ENCODE measurements around the gene IFI35.

The IFI35 gene

DNA sequence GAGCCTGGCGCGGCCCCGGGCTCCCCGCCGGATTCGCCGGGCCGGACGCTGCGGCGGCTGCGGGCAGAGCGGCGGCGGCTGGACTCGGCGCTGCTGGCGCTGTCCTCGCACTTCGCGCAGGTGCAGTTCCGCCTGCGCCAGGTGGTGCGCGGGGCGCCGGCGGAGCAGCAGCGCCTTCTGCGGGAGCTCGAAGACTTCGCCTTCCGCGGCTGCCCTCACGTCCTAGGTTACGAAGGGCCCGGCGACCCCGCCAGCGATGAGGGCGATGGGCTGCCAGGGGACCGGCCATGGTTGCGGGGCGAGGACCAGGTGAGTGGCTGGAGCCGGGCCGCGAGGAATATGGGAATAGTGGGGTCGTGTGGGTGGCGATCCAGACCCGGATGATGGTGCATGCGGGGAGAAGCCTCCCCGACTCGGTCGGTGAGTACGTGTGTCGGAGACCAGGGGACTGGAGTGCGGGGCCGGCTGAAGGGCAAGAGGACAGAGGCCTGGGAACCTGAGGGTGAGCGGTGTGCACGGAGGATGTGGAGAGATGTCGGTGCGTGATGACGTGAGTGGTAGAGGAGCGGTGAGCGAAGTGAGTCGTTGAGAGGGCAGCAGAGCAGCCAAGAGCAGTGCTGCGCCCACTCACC is 25.7 kb upstream of the IFI35 start:
- H4K91ac ChIP-seq (ENCODE audit: low read length) = peak overlapping the region; percentile 43
- H3K4ac ChIP-seq (ENCODE audit: low read depth in 1 of 2, low read length in 2 of 2) = peak overlapping the region; percentile 93 to 95
- H2BK120ac ChIP-seq (ENCODE audit: low read depth, low read length) = peak overlapping the region; percentile 78
- H3K27me3 ChIP-seq (ENCODE audit: control insufficient read depth in 1 of 2, insufficient read depth in 1 of 2, low read length in 2 of 2) = no peaks in the 10 kb centered on the region
- H3K4me1 ChIP-seq (ENCODE audit: control insufficient read depth, insufficient read depth, low read depth, low read length) = peaks cover 10% of the 10 kb centered on the region
- peak overlapping the region; percentile 71 for H2BK5ac ChIP-seq (ENCODE audit: low read depth, low read length, poor library complexity, severe bottlenecking)
- H3K27ac ChIP-seq (ENCODE audit: low read length, poor library complexity, severe bottlenecking) = no peak overlapping the region
- peak overlapping the region; percentile 29 to 37 for H3K23ac ChIP-seq (ENCODE audit: low read length in 2 of 2)
- peak overlapping the region; percentile 80 for H3K9ac ChIP-seq (ENCODE audit: low read length)
- peak overlapping the region in 1 of 2 experiments; percentile 49 for H2BK12ac ChIP-seq (ENCODE audit: low read length in 2 of 2)
- peak overlapping the region in 1 of 2 experiments; percentile 92 for H3K14ac ChIP-seq (ENCODE audit: low read length in 2 of 2)
- H2AFZ ChIP-seq (ENCODE audit: low read depth, low read length) = peak overlapping the region; percentile 93
- no peak overlapping the region for H2AK5ac ChIP-seq (ENCODE audit: low read length, severe bottlenecking)
- H2BK15ac ChIP-seq (ENCODE audit: low read depth, poor library complexity, severe bottlenecking) = peak overlapping the region; percentile 91
- H3K4me2 ChIP-seq (ENCODE audit: low read length, poor library complexity, severe bottlenecking) = peak overlapping the region; percentile 81
- peak overlapping the region; percentile 65 to 90 for H3K18ac ChIP-seq (ENCODE audit: low read depth in 1 of 2, low read length in 2 of 2)
- H3K4me3 ChIP-seq (ENCODE audit: insufficient read depth in 1 of 2, low read depth in 1 of 2, low read length in 2 of 2) = peak overlapping the region; percentile 91 to 97
- H3K9me3 ChIP-seq (ENCODE audit: control insufficient read depth, low read length) = no peaks in the 10 kb centered on the region
- peak; percentile 68 for DNase-seq
- WGBS = under 1% methylated on average over 65 of the region's 67 CpGs
- peaks cover 4% of the 10 kb centered on the region for H3K79me1 ChIP-seq (replicated peaks; ENCODE audit: low read length, poor library complexity, severe bottlenecking)
- H3K36me3 ChIP-seq (ENCODE audit: control insufficient read depth in 1 of 2, insufficient read depth in 2 of 2, low read depth in 1 of 2, low read length in 2 of 2) = peaks cover 3% of the 10 kb centered on the region in 2 experiments
- H4K8ac ChIP-seq (ENCODE audit: low read length) = peak overlapping the region; percentile 86

DNA sequence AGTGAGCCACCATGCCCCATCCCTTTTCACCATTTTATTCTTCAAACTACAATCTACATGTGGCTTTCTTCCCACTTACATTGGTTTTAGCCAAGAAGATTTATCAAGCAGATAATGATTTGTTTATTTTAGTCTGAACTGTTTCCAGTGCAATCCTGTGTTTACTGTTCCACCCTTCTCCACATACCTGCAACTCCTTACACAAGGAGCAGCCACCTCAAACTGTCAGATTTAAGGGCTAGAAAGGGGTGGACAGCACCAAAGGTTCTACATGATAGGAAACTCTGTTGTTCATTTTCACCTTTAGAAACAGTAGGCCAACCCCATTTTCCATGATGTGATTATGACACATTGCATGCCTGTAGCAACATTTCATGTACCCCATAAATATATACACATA is 24.3 kb upstream of the IFI35 start:
- no peak for DNase-seq
- H2AFZ ChIP-seq (ENCODE audit: low read depth, low read length) = no peak overlapping the region
- no peak overlapping the region for H3K4me3 ChIP-seq (ENCODE audit: insufficient read depth in 1 of 2, low read depth in 1 of 2, low read length in 2 of 2)
- H3K14ac ChIP-seq (ENCODE audit: low read length in 2 of 2) = no peak overlapping the region
- H3K9ac ChIP-seq (ENCODE audit: low read length) = no peak overlapping the region
- no peak overlapping the region for H2BK15ac ChIP-seq (ENCODE audit: low read depth, poor library complexity, severe bottlenecking)
- H2BK5ac ChIP-seq (ENCODE audit: low read depth, low read length, poor library complexity, severe bottlenecking) = no peak overlapping the region
- no peaks in the 10 kb centered on the region for H3K9me3 ChIP-seq (ENCODE audit: control insufficient read depth, low read length)
- H3K23ac ChIP-seq (ENCODE audit: low read length in 2 of 2) = no peak overlapping the region
- H3K36me3 ChIP-seq (ENCODE audit: control insufficient read depth in 1 of 2, insufficient read depth in 2 of 2, low read depth in 1 of 2, low read length in 2 of 2) = peaks cover 8 to 9% of the 10 kb centered on the region in 2 experiments
- peaks cover 12% of the 10 kb centered on the region for H3K79me1 ChIP-seq (replicated peaks; ENCODE audit: low read length, poor library complexity, severe bottlenecking)
- H2BK120ac ChIP-seq (ENCODE audit: low read depth, low read length) = no peak overlapping the region
- H3K27me3 ChIP-seq (ENCODE audit: control insufficient read depth in 1 of 2, insufficient read depth in 1 of 2, low read length in 2 of 2) = no peaks in the 10 kb centered on the region
- H3K27ac ChIP-seq (ENCODE audit: low read length, poor library complexity, severe bottlenecking) = no peak overlapping the region
- H4K8ac ChIP-seq (ENCODE audit: low read length) = no peak overlapping the region
- no peak overlapping the region for H2AK5ac ChIP-seq (ENCODE audit: low read length, severe bottlenecking)
- H2BK12ac ChIP-seq (ENCODE audit: low read length in 2 of 2) = no peak overlapping the region
- H3K4me2 ChIP-seq (ENCODE audit: low read length, poor library complexity, severe bottlenecking) = no peak overlapping the region
- H4K91ac ChIP-seq (ENCODE audit: low read length) = no peak overlapping the region
- no peak overlapping the region for H3K18ac ChIP-seq (ENCODE audit: low read depth in 1 of 2, low read length in 2 of 2)
- H3K4ac ChIP-seq (ENCODE audit: low read depth in 1 of 2, low read length in 2 of 2) = no peak overlapping the region
- peaks cover 10% of the 10 kb centered on the region for H3K4me1 ChIP-seq (ENCODE audit: control insufficient read depth, insufficient read depth, low read depth, low read length)

DNA sequence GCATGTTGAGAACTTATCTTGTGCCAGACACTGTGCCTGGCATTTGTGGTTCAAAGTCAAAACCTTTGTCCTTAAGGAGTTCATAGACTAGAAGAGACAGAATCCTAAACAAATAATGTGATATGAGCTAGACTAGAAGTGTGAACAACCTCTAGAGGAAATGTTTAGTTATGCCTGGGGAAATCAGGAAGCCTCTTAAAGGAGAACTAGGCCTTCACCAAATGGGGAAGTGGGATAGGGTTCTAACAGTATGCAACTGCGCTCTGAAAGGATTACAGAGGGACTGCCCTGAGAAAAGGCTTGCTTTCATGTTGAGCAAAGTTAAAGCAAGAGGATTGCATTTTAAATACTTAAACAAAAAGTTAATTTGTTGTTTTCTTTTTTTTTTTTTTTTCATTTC is 21.4 kb upstream of the IFI35 start:
- no peak overlapping the region for H3K23ac ChIP-seq (ENCODE audit: low read length in 2 of 2)
- peaks cover 4% of the 10 kb centered on the region for H3K4me1 ChIP-seq (ENCODE audit: control insufficient read depth, insufficient read depth, low read depth, low read length)
- no CpG with 5 or more reads among the region's 1 CpG for WGBS
- no peak overlapping the region for H3K27ac ChIP-seq (ENCODE audit: low read length, poor library complexity, severe bottlenecking)
- no peak overlapping the region for H2AFZ ChIP-seq (ENCODE audit: low read depth, low read length)
- no peak overlapping the region for H4K91ac ChIP-seq (ENCODE audit: low read length)
- no peak overlapping the region for H2BK5ac ChIP-seq (ENCODE audit: low read depth, low read length, poor library complexity, severe bottlenecking)
- H3K9ac ChIP-seq (ENCODE audit: low read length) = no peak overlapping the region
- H3K18ac ChIP-seq (ENCODE audit: low read depth in 1 of 2, low read length in 2 of 2) = no peak overlapping the region
- H3K27me3 ChIP-seq (ENCODE audit: control insufficient read depth in 1 of 2, insufficient read depth in 1 of 2, low read length in 2 of 2) = no peaks in the 10 kb centered on the region
- no peak overlapping the region for H3K14ac ChIP-seq (ENCODE audit: low read length in 2 of 2)
- H2BK12ac ChIP-seq (ENCODE audit: low read length in 2 of 2) = no peak overlapping the region
- peaks cover 26 to 35% of the 10 kb centered on the region in 2 experiments for H3K36me3 ChIP-seq (ENCODE audit: control insufficient read depth in 1 of 2, insufficient read depth in 2 of 2, low read depth in 1 of 2, low read length in 2 of 2)
- H3K9me3 ChIP-seq (ENCODE audit: control insufficient read depth, low read length) = no peaks in the 10 kb centered on the region
- no peak overlapping the region for H2BK15ac ChIP-seq (ENCODE audit: low read depth, poor library complexity, severe bottlenecking)
- no peak overlapping the region for H3K4me2 ChIP-seq (ENCODE audit: low read length, poor library complexity, severe bottlenecking)
- H3K4ac ChIP-seq (ENCODE audit: low read depth in 1 of 2, low read length in 2 of 2) = no peak overlapping the region
- H4K8ac ChIP-seq (ENCODE audit: low read length) = no peak overlapping the region
- peaks cover 14% of the 10 kb centered on the region for H3K79me1 ChIP-seq (replicated peaks; ENCODE audit: low read length, poor library complexity, severe bottlenecking)
- DNase-seq = no peak
- H2BK120ac ChIP-seq (ENCODE audit: low read depth, low read length) = no peak overlapping the region
- no peak overlapping the region for H2AK5ac ChIP-seq (ENCODE audit: low read length, severe bottlenecking)
- no peak overlapping the region for H3K4me3 ChIP-seq (ENCODE audit: insufficient read depth in 1 of 2, low read depth in 1 of 2, low read length in 2 of 2)

DNA sequence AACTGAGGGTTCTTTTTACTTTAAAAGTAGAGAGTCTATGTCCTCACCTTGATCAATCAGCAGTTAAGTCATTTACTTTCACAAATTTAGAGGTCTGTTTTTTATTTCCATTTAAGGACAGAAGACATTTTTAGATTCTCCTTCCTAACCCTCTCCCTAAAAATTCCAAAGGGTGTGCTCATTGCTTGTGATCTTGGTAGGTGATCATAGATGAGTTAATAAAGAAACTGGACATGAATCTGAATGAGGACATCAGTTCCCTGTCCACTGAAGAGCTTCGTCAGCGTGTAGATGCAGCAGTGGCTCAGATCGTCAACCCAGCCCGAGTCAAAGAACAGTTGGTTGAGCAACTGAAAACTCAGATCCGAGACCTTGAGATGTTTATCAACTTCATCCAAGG is 17.4 kb upstream of the IFI35 start:
- Histone ChIP-seq H2AK5ac (ENCODE audit: low read length, severe bottlenecking) (no peak overlapping the region), H3K27me3 (ENCODE audit: control insufficient read depth in 1 of 2, insufficient read depth in 1 of 2, low read length in 2 of 2) (no peaks in the 10 kb centered on the region), H3K9me3 (ENCODE audit: control insufficient read depth, low read length) (no peaks in the 10 kb centered on the region), H2BK15ac (ENCODE audit: low read depth, poor library complexity, severe bottlenecking) (no peak overlapping the region), H3K27ac (ENCODE audit: low read length, poor library complexity, severe bottlenecking) (no peak overlapping the region), H3K23ac (ENCODE audit: low read length in 2 of 2) (no peak overlapping the region), H4K91ac (ENCODE audit: low read length) (no peak overlapping the region), H2BK5ac (ENCODE audit: low read depth, low read length, poor library complexity, severe bottlenecking) (no peak overlapping the region), H3K36me3 (ENCODE audit: control insufficient read depth in 1 of 2, insufficient read depth in 2 of 2, low read depth in 1 of 2, low read length in 2 of 2) (peaks cover 52 to 66% of the 10 kb centered on the region in 2 experiments), H3K14ac (ENCODE audit: low read length in 2 of 2) (no peak overlapping the region), H3K4me3 (ENCODE audit: insufficient read depth in 1 of 2, low read depth in 1 of 2, low read length in 2 of 2) (peak overlapping the region in 1 of 2 experiments; percentile 21), H2BK12ac (ENCODE audit: low read length in 2 of 2) (no peak overlapping the region), H4K8ac (ENCODE audit: low read length) (no peak overlapping the region), H3K4me2 (ENCODE audit: low read length, poor library complexity, severe bottlenecking) (no peak overlapping the region), H2AFZ (ENCODE audit: low read depth, low read length) (no peak overlapping the region), H3K4me1 (ENCODE audit: control insufficient read depth, insufficient read depth, low read depth, low read length) (peaks cover 2% of the 10 kb centered on the region), H3K79me1 (replicated peaks; ENCODE audit: low read length, poor library complexity, severe bottlenecking) (peaks cover 18% of the 10 kb centered on the region), H3K18ac (ENCODE audit: low read depth in 1 of 2, low read length in 2 of 2) (no peak overlapping the region), H3K4ac (ENCODE audit: low read depth in 1 of 2, low read length in 2 of 2) (no peak overlapping the region), H2BK120ac (ENCODE audit: low read depth, low read length) (no peak overlapping the region), H3K9ac (ENCODE audit: low read length) (peak overlapping the region; percentile 44)
- 89% methylated on average over 4 of the region's 5 CpGs for WGBS
- no peak for DNase-seq

Measured in mesenchymal stem cell (in vitro differentiated cells and primary cell).